Measurements from ENCODE around the gene AHRR. TPM values are rescaled to one million over a fixed set of nuclear protein-coding genes. Genes with fewer than 3 reads are reported as not detected.

AHRR gene
- total and polyA plus RNA-seq, 2 donors from 2014 or later, result 0.71 to 1.7 TPM

GRCh38 chr5:430214-430925 is 108.9 kb downstream of the AHRR start:
- FAIRE-seq, result no peak
- intact Hi-C loops (cut with DNase I), result no loop called here
- Histone ChIP-seq H3K36me3 (ENCODE audit: control insufficient read depth in 2 of 3, insufficient read depth in 3 of 3, low read length in 3 of 3) (no peaks in the 10 kb centered on the region), H3K9ac (ENCODE audit: low read length in 3 of 3) (no peak overlapping the region), H3K4me3 (ENCODE audit: low read length in 3 of 3) (no peak overlapping the region), H3K9me3 (ENCODE audit: control insufficient read depth in 2 of 3, insufficient read depth in 1 of 3, low read length in 3 of 3) (no peaks in the 10 kb centered on the region), H3K27me3 (ENCODE audit: control insufficient read depth, insufficient read depth, low read length) (no peaks in the 10 kb centered on the region), H3K27ac (ENCODE audit: low read depth in 2 of 2, low read length in 2 of 2) (no peak overlapping the region), H3K4me1 (ENCODE audit: control insufficient read depth in 2 of 3, insufficient read depth in 2 of 3, low read depth in 1 of 3, low read length in 3 of 3) (no peaks in the 10 kb centered on the region)
- no peak for TF ChIP-seq CTCF (IDR thresholded peaks at IDR 0.05; ENCODE audit: borderline replicate concordance, extremely low read depth, insufficient read depth)
- peak in 2 of 5 donors; percentile 35 to 43 for DNase-seq

- DNase-seq (peak; percentile 53 to 74 (median 65)), FAIRE-seq (no peak)
- H3K36me3 ChIP-seq (ENCODE audit: control insufficient read depth in 2 of 3, insufficient read depth in 3 of 3, low read length in 3 of 3), result no peaks in the 10 kb centered on the region
- peak; percentile 42 for TF ChIP-seq CTCF (IDR thresholded peaks at IDR 0.05; ENCODE audit: borderline replicate concordance, extremely low read depth, insufficient read depth)
- H3K9ac ChIP-seq (ENCODE audit: low read length in 3 of 3), result no peak overlapping the region
- H3K4me3 ChIP-seq (ENCODE audit: low read length in 3 of 3), result no peak overlapping the region
- no peaks in the 10 kb centered on the region for H3K9me3 ChIP-seq (ENCODE audit: control insufficient read depth in 2 of 3, insufficient read depth in 1 of 3, low read length in 3 of 3)
- H3K27me3 ChIP-seq (ENCODE audit: control insufficient read depth, insufficient read depth, low read length), result no peaks in the 10 kb centered on the region
- H3K27ac ChIP-seq (ENCODE audit: low read depth in 2 of 2, low read length in 2 of 2), result no peak overlapping the region
- intact Hi-C loops (cut with DNase I), result no loop called here
- H3K4me1 ChIP-seq (ENCODE audit: control insufficient read depth in 2 of 3, insufficient read depth in 2 of 3, low read depth in 1 of 3, low read length in 3 of 3), result no peaks in the 10 kb centered on the region
Observed at GRCh38 chr5:431001-431710, 109.6 kb downstream of the AHRR start.

GRCh38 chr5:431711-432050 is 110.2 kb downstream of the AHRR start:
- Histone ChIP-seq H3K27me3 (ENCODE audit: control insufficient read depth, insufficient read depth, low read length) (no peaks in the 10 kb centered on the region), H3K9ac (ENCODE audit: low read length in 3 of 3) (no peak overlapping the region), H3K4me1 (ENCODE audit: control insufficient read depth in 2 of 3, insufficient read depth in 2 of 3, low read depth in 1 of 3, low read length in 3 of 3) (no peaks in the 10 kb centered on the region), H3K36me3 (ENCODE audit: control insufficient read depth in 2 of 3, insufficient read depth in 3 of 3, low read length in 3 of 3) (no peaks in the 10 kb centered on the region), H3K9me3 (ENCODE audit: control insufficient read depth in 2 of 3, insufficient read depth in 1 of 3, low read length in 3 of 3) (no peaks in the 10 kb centered on the region), H3K4me3 (ENCODE audit: low read length in 3 of 3) (no peak overlapping the region), H3K27ac (ENCODE audit: low read depth in 2 of 2, low read length in 2 of 2) (no peak overlapping the region)
- no peak for TF ChIP-seq CTCF (IDR thresholded peaks at IDR 0.05; ENCODE audit: borderline replicate concordance, extremely low read depth, insufficient read depth)
- peak in 2 of 5 donors; percentile 19 to 20 for DNase-seq
- intact Hi-C loops (cut with DNase I), result no loop called here
- FAIRE-seq, result no peak
